GM18526 (cell line): ENCODE results near the gene CRIM1.
A peak's percentile ranks its signal among the peaks of the same experiment; 100 is the strongest.

Source experiments
- POLR2A ChIP-seq: IDR thresholded peaks from 3 replicates; pipeline ENCODE4 v1.6.1; 2011; ENCODE audit not compliant: insufficient read length; ENCODE audit errors: extremely low read depth

Gene CRIM1

GRCh38 chr2:36578343-36579296 is 223.0 kb downstream of the CRIM1 start:
- TF ChIP-seq POLR2A, result no peak

GRCh38 chr2:36579297-36579664 is 223.7 kb downstream of the CRIM1 start:
- TF ChIP-seq POLR2A, result no peak

GRCh38 chr2:36582538-36582937 is 227.0 kb downstream of the CRIM1 start:
- TF ChIP-seq POLR2A, result no peak

GRCh38 chr2:36582951-36583350 is 227.4 kb downstream of the CRIM1 start:
- no peak for TF ChIP-seq POLR2A

GRCh38 chr2:36584148-36584794 is 228.7 kb downstream of the CRIM1 start:
- no peak for TF ChIP-seq POLR2A

GRCh38 chr2:36586672-36587071 is 231.1 kb downstream of the CRIM1 start:
- TF ChIP-seq POLR2A, result no peak

- no peak for TF ChIP-seq POLR2A
Observed at GRCh38 chr2:36587101-36587500, 231.5 kb downstream of the CRIM1 start.

- no peak for TF ChIP-seq POLR2A
Observed at GRCh38 chr2:36587556-36587955, 232.0 kb downstream of the CRIM1 start.

GRCh38 chr2:36589230-36589630 is 233.7 kb downstream of the CRIM1 start:
- TF ChIP-seq POLR2A, result no peak

- no peak for TF ChIP-seq POLR2A
Observed at GRCh38 chr2:36594849-36595248, 239.3 kb downstream of the CRIM1 start.

GRCh38 chr2:36596397-36596796 is 240.8 kb downstream of the CRIM1 start:
- no peak for TF ChIP-seq POLR2A

GRCh38 chr2:36597003-36597531 is 241.5 kb downstream of the CRIM1 start:
- TF ChIP-seq POLR2A, result no peak

GRCh38 chr2:36597532-36598377 is 242.2 kb downstream of the CRIM1 start, which contains the start of gene FEZ2:
FEZ2 (minus strand) TSS chr2:36598168; CDS start chr2:36598142, 26 bp downstream.
- peak; percentile 40 for TF ChIP-seq POLR2A
